K562 (cell line): Measurements from ENCODE around the gene ANK3. TPM values are rescaled to one million over a fixed set of nuclear protein-coding genes. Genes with fewer than 3 reads are reported as not detected.

ENCODE experiments used
- ATAC-seq: fragments of 200-7000 bp; cut with Tn5 transposase; 3 replicates; pipeline ENCODE4 v1.9.1; 2020; ENCODE audit warnings: moderate library complexity
- BruUV-seq: library from RNA; stranded (reverse); fragments of 400-500 nt; replicated peaks from 2 replicates; lab custom pipeline; 2021; lab: Mats Ljungman, UMichigan
- CTCF ChIA-PET: fragments of 300-600 bp; formaldehyde crosslinking; extraction: SDS; loops from one replicate; lab custom pipeline; 2021; ENCODE audit warnings: low intra/inter-chr PET ratio; lab: Yijun Ruan, JAX
- POLR2A ChIA-PET: fragments of 300-600, 350-650 bp; sonication (Branson Sonifier 250); formaldehyde crosslinking; extraction: SDS; loops from one replicate; lab custom pipeline; 2021; ENCODE audit warnings: antibody characterized with exemption, inconsistent platforms; lab: Yijun Ruan, JAX
- DNase-seq, 4 experiments: peaks; one replicate each; pipeline versions ENCODE4 v3.0.0 to v3.0.0-alpha.2; 2011 to 2018; ENCODE audit warnings: low spot score in 3 of 4, mixed read lengths in 3 of 4; ENCODE audit errors: extremely low read depth in 1 of 4
- FAIRE-seq: peaks from 2 replicates; lab custom pipeline; 2011; peaks lifted over from hg19 to GRCh38; lab: Jason Lieb, UNC
- H2AFZ ChIP-seq: 2 replicates; pipeline ENCODE4 v1.6.0; 2011; ENCODE audit warnings: low read depth, low read length, control low read depth, inconsistent platforms
- H3K27ac ChIP-seq: fragments of 200-600 bp; 3 replicates; pipeline ENCODE4 v1.8.0; 2011; ENCODE audit warnings: low read depth, mild to moderate bottlenecking, control low read depth, inconsistent platforms, low read length, moderate library complexity, mixed read lengths; ENCODE audit errors: extremely low read depth
- H3K27me3 ChIP-seq, 2 experiments: fragments of 300-600 bp in 1 of 2; 2 replicates in 1 of 2; 3 replicates in 1 of 2; pipeline versions ENCODE4 v1.6.0 to v1.8.0; 2011; ENCODE audit warnings: inconsistent platforms in 2 of 2, low read length in 2 of 2, mild to moderate bottlenecking in 1 of 2, mixed read lengths in 1 of 2, moderate library complexity in 1 of 2; ENCODE audit not compliant: control insufficient read depth in 2 of 2, insufficient read depth in 2 of 2
- H3K36me3 ChIP-seq: fragments of 300-600 bp; 3 replicates; pipeline ENCODE4 v1.8.0; 2011; ENCODE audit warnings: mild to moderate bottlenecking, low read length, inconsistent platforms; ENCODE audit not compliant: control insufficient read depth, insufficient read depth
- H3K4me1 ChIP-seq, 2 experiments: fragments of 200-600 bp in 1 of 2; replicated peaks in 1 of 2; 2 replicates in 1 of 2; 3 replicates in 1 of 2; pipeline versions ENCODE4 v1.5.1 to v1.8.0; 2011; ENCODE audit warnings: inconsistent platforms in 2 of 2, low read length in 2 of 2, mild to moderate bottlenecking in 1 of 2, mixed read lengths in 1 of 2, moderate library complexity in 1 of 2; ENCODE audit not compliant: control insufficient read depth in 2 of 2, insufficient read depth in 2 of 2
- H3K4me2 ChIP-seq: 2 replicates; pipeline ENCODE4 v1.6.1; 2011; ENCODE audit warnings: low read length, control low read depth, inconsistent platforms, mixed read lengths; ENCODE audit not compliant: insufficient read depth
- H3K4me3 ChIP-seq: fragments of 200-600 bp; sonication (generic), shearing (Covaris generic); 2 replicates; pipeline ENCODE4 v1.5.1; 2016; ENCODE audit warnings: control low read depth, inconsistent platforms
- H3K79me2 ChIP-seq: fragments of 200-600 bp; 3 replicates; pipeline ENCODE4 v1.8.0; 2011; ENCODE audit warnings: low read length, inconsistent platforms; ENCODE audit not compliant: control insufficient read depth, insufficient read depth
- H3K9ac ChIP-seq, 2 experiments: 2 replicates each; pipeline versions ENCODE4 v1.6.0 to v1.6.1; 2011; ENCODE audit warnings: low read depth in 2 of 2, low read length in 2 of 2, control low read depth in 1 of 2, inconsistent platforms in 1 of 2, mild to moderate bottlenecking in 1 of 2, mixed read lengths in 1 of 2; ENCODE audit not compliant: insufficient read depth in 1 of 2
- H3K9me1 ChIP-seq: one replicate; pipeline ENCODE4 v1.6.0; 2011; ENCODE audit warnings: inconsistent platforms, mild to moderate bottlenecking, low read length, moderate library complexity; ENCODE audit not compliant: control insufficient read depth, insufficient read depth
- H3K9me3 ChIP-seq: replicated peaks from 2 replicates; pipeline ENCODE4 v1.5.1; 2011; ENCODE audit warnings: low read depth, low read length, inconsistent platforms; ENCODE audit not compliant: control insufficient read depth, insufficient read depth
- H4K20me1 ChIP-seq: replicated peaks from 2 replicates; pipeline ENCODE4 v1.6.1; 2011; ENCODE audit warnings: low read length, inconsistent platforms, mixed read lengths; ENCODE audit not compliant: control insufficient read depth, insufficient read depth
- BRF1 ChIP-seq: IDR thresholded peaks from 3 replicates; pipeline ENCODE4 v1.6.1; 2011; ENCODE audit warnings: borderline replicate concordance, mild to moderate bottlenecking; ENCODE audit not compliant: insufficient read length; ENCODE audit errors: extremely low read depth
- C11orf30 ChIP-seq: fragments of 450-650 bp; IDR thresholded peaks from 2 replicates; pipeline ENCODE4 v1.6.1; 2016; ENCODE audit warnings: low read depth, mild to moderate bottlenecking
- CBFA2T3 ChIP-seq: fragments of 450-650 bp; IDR thresholded peaks from 2 replicates; pipeline ENCODE4 v1.6.1; 2017
- CHD4 ChIP-seq: fragments of 200-600 bp; sonication (generic); IDR thresholded peaks from 3 replicates; pipeline ENCODE4 v1.6.1; 2012; ENCODE audit warnings: low read depth, mild to moderate bottlenecking, mixed read lengths, low read length, inconsistent platforms; ENCODE audit not compliant: insufficient read depth, insufficient replicate concordance, poor library complexity, severe bottlenecking
- CUX1 ChIP-seq: fragments of 200-800 bp; sonication (Bioruptor generic); IDR thresholded peaks from 2 replicates; pipeline ENCODE4 v1.6.1; 2016; ENCODE audit warnings: missing genetic modification characterization, missing compliant biosample characterization
- CXXC5 ChIP-seq: fragments of 250-450 bp; sonication (Bioruptor Pico); IDR thresholded peaks from 2 replicates; pipeline ENCODE4 v1.8.0; 2022; ENCODE audit warnings: inconsistent platforms, mild to moderate bottlenecking, moderate library complexity
- FOXK1 ChIP-seq: sonication (generic); formaldehyde crosslinking; IDR thresholded peaks from 2 replicates; pipeline ENCODE4 v1.8.0; 2022; ENCODE audit warnings: missing genetic modification reagents, mild to moderate bottlenecking, borderline replicate concordance
- GATAD2A ChIP-seq: fragments of 450-650 bp; IDR thresholded peaks from 2 replicates; pipeline ENCODE4 v1.6.1; 2017
- KDM5B ChIP-seq: fragments of 200-600 bp; sonication (generic); IDR thresholded peaks from 2 replicates; pipeline ENCODE4 v1.6.1; 2012; ENCODE audit warnings: low read depth, mild to moderate bottlenecking, moderate library complexity, low read length, control low read depth, inconsistent platforms; ENCODE audit not compliant: insufficient replicate concordance
- MAFG ChIP-seq: fragments of 450-650 bp; conservative IDR thresholded peaks from 2 replicates; pipeline ENCODE4 v1.6.1; 2016; ENCODE audit warnings: missing genetic modification characterization, missing compliant biosample characterization
- MAX ChIP-seq: sonication (generic); formaldehyde crosslinking; IDR thresholded peaks from 2 replicates; pipeline ENCODE4 v1.9.0; 2022; ENCODE audit warnings: mild to moderate bottlenecking, missing genetic modification reagents
- MCM2 ChIP-seq: fragments of 450-650 bp; IDR thresholded peaks from 2 replicates; pipeline ENCODE4 v1.6.1; 2017; ENCODE audit warnings: low read depth, mild to moderate bottlenecking
- MTA3 ChIP-seq: fragments of 450-650 bp; formaldehyde crosslinking; IDR thresholded peaks from 2 replicates; pipeline ENCODE4 v1.6.1; 2017; ENCODE audit warnings: mild to moderate bottlenecking, borderline replicate concordance
- RFX7 ChIP-seq: fragments of 250-450 bp; sonication (Bioruptor Pico); IDR thresholded peaks from 2 replicates; pipeline ENCODE4 v1.5.1; 2021; ENCODE audit warnings: mild to moderate bottlenecking
- TEAD2 ChIP-seq: fragments of 450-650 bp; IDR thresholded peaks from 2 replicates; pipeline ENCODE4 v1.6.1; 2016; ENCODE audit warnings: missing genetic modification characterization, control low read depth, missing compliant biosample characterization
- U2AF1 ChIP-seq: fragments of 200-400 bp; formaldehyde crosslinking; optimal IDR thresholded peaks from 2 replicates; pipeline ENCODE3; 2017; ENCODE audit warnings: mild to moderate bottlenecking, low read depth, low read length, moderate library complexity
- ZBTB1 ChIP-seq: sonication (generic); formaldehyde crosslinking; IDR thresholded peaks from 2 replicates; pipeline ENCODE4 v1.8.1; 2023; ENCODE audit warnings: missing genetic modification reagents, low read depth, mild to moderate bottlenecking, borderline replicate concordance
- ZNF121 ChIP-seq: sonication (generic); formaldehyde crosslinking; conservative IDR thresholded peaks from 2 replicates; pipeline ENCODE4 v1.8.0; 2022; ENCODE audit warnings: missing genetic modification reagents
- ZNF436 ChIP-seq: fragments of 250-450, 450-650 bp; sonication (Bioruptor Pico); formaldehyde crosslinking; IDR thresholded peaks from 2 replicates; pipeline ENCODE4 v1.7.0; 2020; ENCODE audit warnings: mild to moderate bottlenecking
- WGBS: fragments of 100-300 bp; shearing (Covaris generic); methylation state at CpG from one replicate; pipeline ENCODE4 v1.1.6; 2016; ENCODE audit warnings: low coverage, mixed read lengths; ENCODE audit not compliant: insufficient coverage; ENCODE audit errors: missing lambda C conversion rate; 5-methylcytosine and 5-hydroxymethylcytosine counted together
- in situ Hi-C: fragments of 300-500 bp; cut with MboI; formaldehyde crosslinking; loops from 4 replicates; pipeline ENCODE4 v1.15.0; 2018; ENCODE audit warnings: inconsistent platforms, mixed read lengths
- intact Hi-C: fragments of 100-400 bp; cut with micrococcal nuclease; formaldehyde crosslinking; loops from 2 replicates; pipeline ENCODE4 v1.14.2; 2022
- polyA plus RNA-seq, 8 experiments: library from polyadenylated mRNA; depleted of rRNA in 4 of 8; stranded (reverse) in 5 of 8; unstranded in 3 of 8; fragments of >200 nt; fragmentation: Nextera tagmentation in 2 of 8; fragmentation: Illumina TruSeq in 1 of 8; extraction: Ambion mirVana in 2 of 8; extraction: Trizol in 1 of 8; gene quantifications; 2 replicates each; pipeline versions ENCODE4 v1.2.1 to v1.2.3, GENCODE V29; 2011 to 2014; ENCODE audit warnings: inconsistent platforms in 1 of 8, missing spikeins in 1 of 8
- total RNA-seq, 7 experiments: library from RNA; depleted of rRNA in 6 of 7; stranded (reverse); fragments of >200 nt in 6 of 7; fragmentation: Illumina TruSeq in 2 of 7; extraction: Trizol in 2 of 7; gene quantifications; 2 replicates each; pipeline versions ENCODE4 v1.2.1 to v1.2.3, GENCODE V29; 2011 to 2021; ENCODE audit warnings: low replicate concordance in 1 of 7

ANK3 gene
- total and polyA plus RNA-seq, 9 of the 15 experiments (the other 6 are each of a cell fraction or from before 2014, with no cell fraction given) = 10.0 to 32.3 (median 17.9) TPM

- intact Hi-C loops = no loop called here
- CTCF ChIA-PET = interaction anchor here (0.6 kb wide), 1 partner anchor 201 kb away, joined by 3 read pairs; no protein-coding TSS in a partner anchor
- no peaks in the 10 kb centered on the region for H4K20me1 ChIP-seq
- TF ChIP-seq MCM2 (no peak), KDM5B (no peak), TEAD2 (tag) (no peak), MAX (CRISPR knock-in tag) (no peak), CXXC5 (CRISPR knock-in tag) (peak; percentile 6; the same call in 1 of the 2 replicates), ZNF121 (no peak), CHD4 (no peak), C11orf30 (peak; percentile 84), U2AF1 (no peak), CBFA2T3 (peak; percentile 92), BRF1 (no peak), ZNF436 (CRISPR knock-in tag) (no peak), ZBTB1 (CRISPR knock-in tag) (no peak), FOXK1 (CRISPR knock-in tag) (no peak), GATAD2A (no peak), MTA3 (no peak), MAFG (tag) (peak; percentile 72), RFX7 (CRISPR knock-in tag) (no peak), CUX1 (CRISPR knock-in tag) (0 out of 2 replicates have a peak, but pooled peaks have one; percentile 28)
These were observed 316.3 kb downstream of the ANK3 start for GRCh38 chr10:60073397-60073780.

More at GRCh38 chr10:60073397-60073780, 316.3 kb downstream of the ANK3 start:
- no peaks in the 10 kb centered on the region for H3K27me3 ChIP-seq
- no peaks in the 10 kb centered on the region for H3K79me2 ChIP-seq
- H3K4me3 ChIP-seq = no peak overlapping the region
- H3K9me3 ChIP-seq = no peaks in the 10 kb centered on the region
- no peaks in the 10 kb centered on the region for H3K9me1 ChIP-seq
- peak overlapping the region; percentile 60 for H2AFZ ChIP-seq
- BruUV-seq = no TSS peak
- peaks cover 0 to 42% of the 10 kb centered on the region in 2 experiments; a peak in 3 of 5 replicates for H3K4me1 ChIP-seq
- peak; percentile 89 for ATAC-seq
- POLR2A ChIA-PET = interaction anchor here (0.9 to 2.2 kb wide), 5 partner anchors 9 to 188 kb away, joined by 3 to 7 read pairs (median 3); no protein-coding TSS in a partner anchor
- peak overlapping the region in 1 of 2 experiments; percentile 62; a peak in 2 of 4 replicates for H3K9ac ChIP-seq
- FAIRE-seq = no peak
- peak; percentile 54 to 85 (median 70) for DNase-seq
- H3K36me3 ChIP-seq = 0 out of 3 replicates have a peak, but pooled peaks cover 3% of the 10 kb centered on the region
- in situ Hi-C loops = no loop called here
- H3K27ac ChIP-seq = peak overlapping the region; percentile 74
- peak overlapping the region; percentile 72 for H3K4me2 ChIP-seq
- WGBS = 1% methylated on average over 4 of the region's 4 CpGs
